Type B pancreatic cell (in vitro differentiated cells): ENCODE data around the gene GRIP2. TPM values are rescaled to one million over a fixed set of nuclear protein-coding genes. Genes with fewer than 3 reads are reported as not detected.

Source experiments
- DNase-seq: peaks from one replicate; pipeline ENCODE4 v3.0.0; 2021; ENCODE audit warnings: mixed read lengths; ENCODE audit not compliant: unreplicated experiment; ENCODE audit errors: extremely low spot score
- H3K27ac Mint-ChIP-seq: 2 replicates; pipeline ENCODE4 v1.8.0; 2021; ENCODE audit warnings: mild to moderate bottlenecking, mixed read lengths
- H3K27me3 Mint-ChIP-seq: 2 replicates; pipeline ENCODE4 v1.8.0; 2021; ENCODE audit warnings: mixed read lengths
- H3K36me3 Mint-ChIP-seq: 2 replicates; pipeline ENCODE4 v1.8.0; 2021; ENCODE audit warnings: mixed read lengths
- H3K4me1 Mint-ChIP-seq: one replicate; pipeline ENCODE4 v1.8.0; 2021; ENCODE audit warnings: mixed read lengths; ENCODE audit not compliant: unreplicated experiment
- H3K4me3 Mint-ChIP-seq: 2 replicates; pipeline ENCODE4 v1.8.0; 2021; ENCODE audit warnings: mild to moderate bottlenecking, mixed read lengths
- H3K9me3 Mint-ChIP-seq: 2 replicates; pipeline ENCODE4 v1.8.0; 2021; ENCODE audit warnings: mixed read lengths
- CTCF ChIP-seq: fragments of 200-600 bp; sonication (generic); conservative IDR thresholded peaks from 2 replicates; pipeline ENCODE4 v1.5.0; 2021; ENCODE audit warnings: antibody characterized with exemption, mild to moderate bottlenecking
- total RNA-seq: library from RNA; stranded (reverse); gene quantifications from 2 replicates; pipeline ENCODE4 v1.2.1, GENCODE V29; 2021; ENCODE audit warnings: low replicate concordance

The GRIP2 gene
- total RNA-seq, 1 donor from 2014 or later: 5.6 TPM

- H3K36me3 Mint-ChIP-seq: peaks cover 5% of the 10 kb centered on the region
Observed at GRCh38 chr3:14439501-14440167, 100.5 kb downstream of the GRIP2 start.

More at GRCh38 chr3:14439501-14440167, 100.5 kb downstream of the GRIP2 start:
- Mint-ChIP-seq H3K27ac (peak overlapping the region; percentile 70), H3K27me3 (no peaks in the 10 kb centered on the region), H3K4me1 (peaks cover 33% of the 10 kb centered on the region), H3K9me3 (no peaks in the 10 kb centered on the region), H3K4me3 (peak overlapping the region; percentile 34)
- TF ChIP-seq CTCF: no peak
- DNase-seq: no peak

Other genes with a start within 250 kb of the GRIP2 start
- gene SLC6A6, start 137.7 kb downstream of the GRIP2 start, total RNA-seq: 24.5 and 30.3 TPM in 2 replicates
- 20.7 and 23.2 TPM in 2 replicates for gene CCDC174, start 111.4 kb upstream of the GRIP2 start, total RNA-seq
- gene C3orf20, start 134.8 kb upstream of the GRIP2 start, total RNA-seq: 0.12 and 0.24 TPM in 2 replicates